GM12874 (cell line): ENCODE results near the gene CUL9.

Experiments
- CTCF ChIP-seq: IDR thresholded peaks from 2 replicates; pipeline ENCODE4 v1.5.1; 2011; ENCODE audit warnings: low read depth, mild to moderate bottlenecking, control low read depth, low read length, moderate library complexity; ENCODE audit not compliant: insufficient read depth

CUL9 gene

DNA sequence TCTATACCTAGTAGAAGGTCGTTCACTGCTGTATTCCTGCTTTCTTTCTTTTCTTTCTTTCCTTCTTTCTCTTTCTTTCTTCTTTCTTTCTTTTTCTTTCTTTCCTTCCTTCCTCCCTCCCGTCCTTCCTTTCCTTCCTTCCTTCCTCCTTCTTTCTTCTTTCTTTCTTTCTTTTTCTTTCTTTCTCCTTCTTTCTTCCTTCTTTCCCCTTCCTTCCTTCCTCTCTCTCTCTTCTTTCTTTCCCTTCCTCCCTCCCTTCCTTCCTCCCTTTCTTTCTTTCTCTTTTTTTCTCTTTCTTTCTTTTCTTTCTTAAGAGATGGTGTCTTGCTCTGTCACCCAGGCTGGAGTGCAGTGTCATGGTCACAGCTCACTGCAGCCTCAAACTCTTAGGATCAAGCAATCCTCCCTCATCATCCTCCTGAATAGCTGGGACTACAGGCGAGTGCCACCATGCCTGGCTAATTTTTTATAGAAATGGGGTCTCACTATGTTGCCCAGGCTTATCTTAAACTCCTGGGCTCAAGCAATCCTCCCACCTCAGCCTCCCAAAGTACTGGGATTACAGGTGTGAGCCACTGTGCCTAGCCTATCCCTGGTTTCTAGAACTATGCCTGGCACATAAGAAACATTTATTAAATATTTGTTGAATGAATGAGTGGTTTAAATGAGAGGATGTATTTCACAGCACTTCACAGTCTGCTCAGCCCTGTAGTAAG lies 49.9 kb downstream of the CUL9 start:
- no peak for TF ChIP-seq CTCF

DNA sequence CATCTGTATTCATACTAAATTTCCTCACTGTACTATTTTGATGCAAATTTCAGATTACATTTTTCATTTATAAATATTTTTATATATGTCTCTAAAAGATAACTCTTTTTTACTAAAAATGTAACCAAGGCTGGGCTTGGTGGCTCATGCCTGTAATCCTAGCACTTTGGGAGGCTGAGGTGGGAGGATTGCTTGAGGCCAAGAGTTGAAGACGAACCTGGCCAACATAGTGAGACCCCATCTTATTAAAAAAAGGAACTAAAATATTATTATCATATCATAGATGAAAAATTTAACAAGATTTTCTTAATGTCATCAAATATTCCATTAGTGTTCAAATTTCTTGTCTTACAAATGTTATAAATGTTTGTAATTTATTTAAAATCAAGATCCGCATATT lies 53.8 kb downstream of the CUL9 start:
- no peak for TF ChIP-seq CTCF

DNA sequence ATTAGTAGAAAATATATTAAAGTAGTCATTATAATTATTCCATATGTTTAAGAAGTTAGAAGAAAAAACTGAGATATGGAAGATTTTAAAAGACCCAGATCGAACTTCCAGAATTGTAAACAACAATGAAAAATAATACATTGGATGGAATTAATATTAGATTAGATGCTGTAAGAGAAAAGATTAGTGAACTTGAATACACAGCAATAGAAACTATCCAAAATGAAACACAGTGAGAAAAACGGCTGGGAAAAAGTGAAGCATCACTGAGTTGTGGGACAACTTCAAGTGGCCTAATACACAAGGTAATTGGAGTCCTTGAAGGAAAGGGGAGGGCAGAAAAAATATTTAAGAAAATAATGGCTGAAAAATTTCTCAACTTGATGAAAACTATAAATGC lies 57.1 kb downstream of the CUL9 start:
- no peak for TF ChIP-seq CTCF

- no peak for TF ChIP-seq CTCF
Observed at GRCh38 chr6:43240950-43241349, 59.0 kb downstream of the CUL9 start.

DNA sequence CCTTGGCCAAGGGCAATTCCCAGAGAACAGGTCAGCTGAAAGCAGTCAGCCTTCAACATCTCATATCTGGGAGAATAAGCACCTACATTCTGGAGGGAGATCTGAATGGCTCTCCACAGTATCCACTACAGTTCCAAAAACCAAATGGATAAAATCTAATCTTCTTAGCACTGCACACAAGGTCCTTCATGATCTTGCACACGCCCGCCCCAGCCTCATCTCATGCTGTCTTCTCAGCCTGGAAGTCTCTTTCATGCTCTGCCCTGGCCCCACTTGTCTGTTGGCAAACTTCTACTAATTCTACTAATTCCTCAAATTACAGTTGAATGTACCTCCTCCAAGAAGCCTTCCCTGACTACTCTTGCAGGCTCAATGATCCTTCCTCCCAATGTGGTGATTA lies 59.5 kb downstream of the CUL9 start:
- no peak for TF ChIP-seq CTCF

GRCh38 chr6:43242908-43243663 lies 61.1 kb downstream of the CUL9 start, which contains the start of gene TTBK1:
Gene TTBK1, plus strand, starts transcription at chr6:43243481. Its CDS starts 3,180 bp downstream, at chr6:43246661.
- TF ChIP-seq CTCF, result no peak

- TF ChIP-seq CTCF, result no peak
Observed at GRCh38 chr6:43243664-43244321, 61.8 kb downstream of the CUL9 start.
